NCI-H1436 treated with DMSO at 0.1 percent for 48 hours (cell line): ENCODE results near the gene PAX6.

Experiments used
- DNase-seq: peaks from one replicate; lab custom pipeline; 2025; lab: John Stamatoyannopoulos, UW

Gene PAX6

DNA sequence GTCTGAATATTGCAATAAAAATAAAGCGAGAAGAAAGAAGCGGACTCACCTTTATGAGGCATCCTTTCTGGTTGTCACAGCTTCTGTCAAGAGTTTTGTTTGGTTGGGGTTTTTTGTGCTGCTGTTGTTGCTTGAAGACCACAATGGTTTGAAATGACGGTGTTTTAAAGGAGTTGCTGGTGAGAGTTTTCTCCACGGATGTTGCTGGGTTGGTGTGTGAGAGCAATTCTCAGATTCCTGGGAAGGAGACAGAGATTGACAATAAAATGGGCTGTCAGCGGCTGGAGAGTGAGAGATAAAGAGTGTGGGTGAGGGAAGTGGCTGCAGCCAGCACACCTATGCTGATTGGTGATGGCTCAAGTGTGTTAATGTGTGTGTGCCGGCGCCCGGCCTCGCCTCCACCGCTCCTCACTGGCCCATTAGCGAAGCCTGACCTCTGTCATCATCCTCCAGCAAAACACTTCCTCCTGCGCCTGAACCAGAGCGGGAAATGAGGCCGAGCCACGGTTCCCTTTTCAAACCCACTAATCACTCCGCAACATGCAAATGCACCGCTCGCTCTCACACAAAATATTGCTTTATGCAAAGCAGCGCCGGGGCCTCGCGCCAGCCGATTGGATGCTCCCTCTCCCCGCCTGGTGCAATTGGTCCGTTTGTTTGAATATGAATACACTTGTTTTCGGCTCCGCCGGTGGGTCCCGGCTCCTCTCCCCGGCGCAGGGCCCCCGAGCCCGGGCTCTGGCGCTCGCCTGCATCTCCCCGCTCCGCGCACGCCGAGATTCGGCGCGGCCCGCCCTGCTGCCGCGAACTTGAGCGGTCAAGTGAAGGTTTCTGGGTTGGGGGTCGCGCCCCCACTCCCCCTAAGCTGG, at the start of gene PAX6:
Gene PAX6 (minus strand): TSS at position 544 of the 869 bp plus-strand sequence. CDS start 4,911 bp downstream, outside the sequence.
- DNase-seq: no peak

- DNase-seq: no peak
These were observed 49.3 kb upstream of the PAX6 start for GRCh38 chr11:31860391-31860790.

GRCh38 chr11:31856248-31856647, 45.1 kb upstream of the PAX6 start:
- no peak for DNase-seq

- DNase-seq: no peak
These were observed 44.3 kb upstream of the PAX6 start for GRCh38 chr11:31855466-31855865.

DNA sequence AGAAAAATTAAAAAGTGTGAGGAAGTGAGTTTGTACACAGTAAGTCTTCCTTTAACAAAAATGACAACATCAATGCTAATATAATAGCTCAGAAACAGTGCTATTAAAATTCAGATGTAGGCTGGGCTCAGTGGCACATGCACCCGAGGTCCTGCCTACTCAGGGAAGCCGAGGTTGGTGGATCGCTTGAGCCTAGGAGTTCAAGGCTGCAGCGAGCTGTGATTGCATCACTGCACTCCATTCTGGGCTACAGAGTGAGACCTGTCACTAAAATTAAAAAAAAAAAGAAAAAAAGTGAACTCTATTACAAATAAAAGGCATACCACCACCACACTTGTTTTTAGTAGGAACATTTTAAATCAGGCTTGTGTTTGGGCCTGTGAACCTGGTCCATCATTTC, 39.2 kb upstream of the PAX6 start:
- no peak for DNase-seq

DNA sequence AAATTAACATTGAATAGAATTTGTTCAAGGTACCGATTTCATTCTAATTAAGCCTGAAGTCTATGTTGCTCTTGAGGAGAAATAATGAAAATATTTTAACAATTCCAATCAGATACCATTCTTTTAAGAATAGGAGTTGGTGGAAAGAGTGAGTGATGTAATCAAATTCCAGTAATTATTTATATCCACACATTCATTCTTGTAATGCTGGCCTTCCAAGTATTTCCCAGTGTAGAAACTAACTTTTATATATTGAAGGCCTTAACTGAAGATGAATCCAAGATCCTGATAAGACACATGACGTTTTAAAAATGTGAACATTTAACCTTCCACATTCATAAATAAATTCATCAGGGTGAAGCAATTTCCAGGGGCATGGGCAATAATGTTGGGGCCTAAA, 36.6 kb upstream of the PAX6 start:
- no peak for DNase-seq

DNA sequence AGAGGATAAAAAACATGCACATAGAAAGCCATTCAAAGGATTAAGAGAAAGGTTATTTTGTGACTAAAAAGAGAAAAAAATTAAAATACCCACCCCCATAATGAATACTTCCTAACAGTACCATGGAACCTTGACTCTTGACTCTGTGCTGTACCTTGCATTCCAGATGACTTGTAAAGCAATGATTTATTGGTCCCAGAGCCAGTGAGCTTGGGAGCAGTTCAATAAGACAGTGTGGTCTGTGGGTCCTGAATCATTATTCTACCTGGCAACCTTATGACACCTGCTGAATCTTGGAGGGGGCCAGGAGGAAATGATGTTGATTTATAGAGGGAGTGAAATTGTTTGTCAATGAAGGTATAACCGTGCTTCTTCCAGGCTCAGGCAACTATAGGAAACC, 34.2 kb upstream of the PAX6 start:
- no peak for DNase-seq

DNA sequence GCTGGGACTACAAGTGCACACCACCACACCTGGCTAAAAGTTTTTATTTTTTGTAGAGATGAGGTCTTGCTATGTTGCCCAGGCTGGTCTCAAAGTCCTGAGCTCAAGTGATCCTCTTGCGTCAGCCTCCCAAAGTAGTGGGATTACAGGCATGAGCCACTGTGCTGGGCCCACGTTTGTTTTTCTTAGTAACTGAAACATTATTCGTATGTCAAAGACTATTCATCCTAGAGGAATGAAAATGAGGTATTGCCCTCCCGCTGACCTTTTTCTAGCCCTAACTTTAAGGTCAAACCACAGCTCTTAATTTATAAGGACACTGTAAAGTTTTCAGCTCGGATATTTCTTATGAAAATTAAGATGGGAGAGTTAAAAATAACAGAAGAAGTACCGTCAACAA, 33.2 kb upstream of the PAX6 start:
- DNase-seq: no peak

DNA sequence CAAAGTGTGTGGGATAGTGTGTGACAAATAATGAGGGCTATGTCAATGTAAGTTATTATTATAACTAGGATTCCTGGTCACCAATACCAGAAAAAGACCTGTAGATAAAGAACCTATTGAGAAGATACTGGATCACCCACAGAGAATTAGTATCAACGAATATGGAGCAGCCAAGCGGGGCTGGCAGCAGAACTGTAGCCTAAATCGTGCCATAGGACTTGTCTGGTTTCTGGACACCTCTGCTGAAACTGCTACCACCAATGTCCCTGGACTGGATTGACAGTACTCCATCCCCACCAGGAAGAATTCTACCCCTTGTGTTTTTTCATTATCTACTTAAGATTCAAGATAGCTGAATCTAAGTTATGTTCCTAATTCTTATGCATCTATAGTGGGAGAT, 30.3 kb upstream of the PAX6 start:
- no peak for DNase-seq

DNA sequence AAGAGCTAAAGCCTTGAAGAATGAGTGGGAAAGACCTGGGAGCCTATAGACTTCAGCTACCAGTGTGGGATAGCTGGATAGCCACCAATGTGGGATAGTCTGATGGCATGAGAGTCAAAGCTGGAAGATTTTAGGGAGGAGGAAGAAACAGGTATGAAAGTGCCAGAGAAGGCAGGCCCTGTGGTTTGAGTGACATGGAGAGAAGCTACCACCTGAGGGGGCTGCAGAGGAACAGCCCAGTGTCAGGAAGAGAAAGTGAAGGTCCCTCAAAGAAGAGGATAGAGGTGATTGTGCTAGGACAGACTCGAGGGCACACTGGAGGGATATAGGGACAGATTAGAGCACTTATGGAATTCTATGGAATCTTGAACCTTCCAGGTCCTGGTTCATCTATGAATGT, 23.1 kb upstream of the PAX6 start:
- no peak for DNase-seq

- no peak for DNase-seq
These were observed 19.3 kb upstream of the PAX6 start for GRCh38 chr11:31830406-31830805.

DNA sequence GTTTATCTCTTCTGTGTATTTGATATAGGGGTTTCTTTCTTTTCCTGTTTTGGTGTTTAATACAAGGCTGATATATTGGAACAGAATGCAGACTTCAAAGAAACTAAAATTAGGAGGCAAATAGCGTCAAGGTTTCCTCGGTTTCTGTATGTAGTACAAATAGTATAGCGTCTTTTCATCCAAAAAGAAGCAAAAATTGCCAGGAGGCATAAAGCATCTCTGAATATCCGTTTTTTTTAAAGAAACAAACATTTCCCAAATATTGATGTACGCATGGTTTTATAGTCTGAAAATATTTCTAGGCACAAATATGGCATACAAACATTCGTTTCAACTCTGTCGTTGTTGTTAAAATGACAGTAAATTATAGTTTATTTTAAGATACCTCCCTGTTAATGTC, 17.1 kb upstream of the PAX6 start:
- no peak for DNase-seq

GRCh38 chr11:31827455-31828206, 16.5 kb upstream of the PAX6 start:
- no peak for DNase-seq

DNA sequence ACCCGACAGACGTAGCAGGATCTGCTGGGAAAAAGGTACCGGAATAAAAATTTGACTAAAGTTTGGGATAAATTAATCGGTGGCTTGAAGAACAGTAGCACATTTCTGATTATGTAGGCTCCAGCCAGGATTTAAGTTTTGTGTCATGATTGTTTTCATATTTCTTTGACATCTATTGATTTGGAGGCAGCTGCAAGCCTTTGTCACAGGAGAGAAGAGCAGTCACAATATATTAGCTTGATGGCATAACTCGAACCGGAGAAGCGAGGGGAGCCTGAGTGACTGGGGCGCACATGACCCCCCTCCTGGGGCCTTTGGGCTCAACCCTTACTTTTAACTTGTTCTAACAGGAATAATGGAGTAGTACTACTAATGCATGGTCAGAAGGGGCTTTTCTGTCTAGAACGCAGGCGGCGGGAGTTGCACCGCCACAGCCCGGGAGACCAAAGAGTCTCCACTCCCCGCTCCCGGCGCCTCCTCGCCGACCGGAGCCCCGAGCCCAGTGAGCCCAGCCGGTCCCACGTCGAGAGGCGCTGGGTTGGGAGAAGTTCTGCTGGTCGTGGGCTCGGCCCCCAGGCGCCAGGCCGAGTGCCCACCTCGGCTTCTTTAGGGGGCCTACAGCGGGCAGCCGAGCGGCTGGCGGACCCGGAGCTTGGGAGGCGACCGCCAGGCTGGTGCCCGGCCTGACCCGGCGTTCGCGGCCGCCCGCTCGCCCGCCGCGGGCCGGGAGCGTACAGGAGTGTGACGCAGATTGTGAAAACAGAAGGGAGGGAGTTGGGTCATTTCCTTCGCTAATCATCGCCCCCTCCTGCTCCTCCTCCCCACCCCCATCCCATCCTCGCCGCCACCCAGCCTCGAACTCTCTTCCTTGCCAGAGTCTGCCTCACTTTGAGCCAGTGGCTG, 15.7 kb upstream of the PAX6 start:
- no peak for DNase-seq

DNA sequence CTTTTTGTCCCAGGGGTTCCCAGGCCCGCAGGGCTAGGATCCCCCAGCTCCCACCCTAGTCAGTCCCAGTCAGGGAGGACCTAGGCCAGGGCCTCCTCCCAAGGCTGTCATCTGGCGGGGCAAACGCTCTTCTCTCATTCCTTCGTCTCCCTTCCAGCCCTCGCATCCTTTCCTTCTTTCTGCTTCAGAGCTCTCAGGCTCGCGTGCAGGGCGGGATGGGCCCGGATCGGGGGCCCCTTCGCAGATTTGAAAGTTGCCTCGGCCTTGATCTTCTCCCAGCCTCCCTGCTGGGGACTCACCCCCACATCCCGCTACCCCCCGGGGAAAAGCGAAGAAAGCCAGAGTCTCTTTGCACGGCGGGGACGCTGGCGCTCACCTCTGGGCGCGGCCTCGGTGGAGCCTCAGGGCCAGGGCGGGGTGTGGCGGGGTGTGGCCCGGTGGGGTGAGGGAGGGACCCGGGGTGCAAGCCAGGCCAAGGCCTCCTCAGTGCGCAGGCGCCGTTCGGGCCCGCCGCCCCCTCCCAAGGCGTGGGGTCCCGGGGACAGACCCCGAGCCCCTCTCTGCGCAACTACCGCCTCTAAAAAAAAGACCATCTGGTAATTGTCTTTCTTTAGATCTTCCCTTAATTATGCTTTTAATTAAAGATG, 14.8 kb upstream of the PAX6 start:
- DNase-seq: no peak

DNA sequence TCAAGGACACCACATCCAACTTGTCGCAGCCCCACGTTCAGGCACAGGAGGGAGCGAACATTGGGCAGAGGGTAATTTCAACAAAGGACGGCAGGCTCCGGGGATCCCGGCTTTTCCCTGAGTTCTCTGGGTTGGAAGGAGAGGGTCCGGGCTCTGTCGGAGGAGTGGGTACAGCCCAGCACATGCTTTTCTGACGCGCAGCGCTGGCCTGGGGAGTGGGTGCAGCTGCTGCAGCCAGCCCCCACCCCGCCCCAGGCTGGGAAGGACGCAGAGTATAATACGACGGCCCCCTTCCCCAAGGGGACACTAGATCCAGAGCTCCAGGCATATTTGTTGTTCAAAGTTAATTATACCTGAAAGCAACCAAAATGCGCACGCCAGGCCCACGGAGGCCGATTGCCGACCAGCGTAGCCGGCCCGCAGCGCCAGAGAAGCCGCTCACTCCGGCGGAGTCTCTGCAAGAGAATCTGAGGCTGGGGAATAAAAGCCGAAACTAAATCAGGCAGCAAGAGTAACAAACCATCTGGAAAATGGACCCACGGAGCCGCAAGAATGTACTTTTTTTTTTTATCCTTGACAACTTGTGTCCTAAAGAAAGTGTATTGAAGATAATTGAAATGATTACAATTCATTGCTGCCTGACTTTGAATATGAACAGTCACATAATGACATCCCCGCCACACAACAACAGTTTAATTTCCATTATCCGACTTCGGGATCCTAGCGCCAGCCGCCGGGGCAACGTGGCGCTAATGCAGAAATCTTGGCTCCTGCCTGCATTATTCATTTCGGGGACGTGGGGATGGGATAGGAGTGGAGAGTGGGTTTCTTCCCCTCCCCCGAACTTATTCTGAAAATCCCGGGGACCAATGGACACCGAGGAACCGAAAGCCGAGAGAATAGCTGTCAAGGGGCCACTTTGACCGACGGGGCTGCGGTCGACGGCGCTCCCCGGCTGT, 14.0 kb upstream of the PAX6 start:
- no peak for DNase-seq

GRCh38 chr11:31824332-31824878, 13.3 kb upstream of the PAX6 start:
- DNase-seq: no peak

DNA sequence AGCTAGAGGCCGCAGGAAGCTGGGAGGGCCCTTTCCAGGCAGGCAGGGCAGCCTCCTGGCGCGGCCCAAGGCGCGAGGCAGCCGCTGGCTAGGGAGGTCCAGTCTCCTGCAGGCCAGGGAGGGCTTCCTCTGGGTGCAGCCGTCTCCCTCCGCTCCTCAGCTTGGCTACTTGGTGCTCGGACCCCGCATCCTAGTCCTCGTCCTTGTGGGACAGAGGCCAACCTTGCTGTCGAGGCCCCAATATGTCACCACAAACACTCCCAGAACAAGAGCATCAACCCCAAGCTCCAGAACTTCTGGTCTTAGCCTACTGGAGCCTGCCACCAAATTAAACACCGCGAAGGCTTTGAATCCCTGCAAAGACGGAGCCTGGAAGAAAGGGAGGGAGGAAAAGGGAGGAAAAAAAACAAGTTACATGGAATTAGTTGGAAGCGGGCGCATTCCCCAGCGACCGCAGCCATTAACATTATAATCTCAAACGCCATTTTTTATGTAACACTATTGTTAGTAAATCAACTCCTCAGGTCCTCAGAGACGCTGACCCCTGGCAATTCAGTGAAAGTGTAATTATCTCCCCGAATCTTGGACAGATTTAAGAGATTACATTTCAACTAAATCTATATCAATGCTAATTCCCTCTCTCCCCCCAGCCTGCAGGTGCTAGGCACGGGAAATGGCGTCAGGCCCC, 12.7 kb upstream of the PAX6 start:
- no peak for DNase-seq

DNA sequence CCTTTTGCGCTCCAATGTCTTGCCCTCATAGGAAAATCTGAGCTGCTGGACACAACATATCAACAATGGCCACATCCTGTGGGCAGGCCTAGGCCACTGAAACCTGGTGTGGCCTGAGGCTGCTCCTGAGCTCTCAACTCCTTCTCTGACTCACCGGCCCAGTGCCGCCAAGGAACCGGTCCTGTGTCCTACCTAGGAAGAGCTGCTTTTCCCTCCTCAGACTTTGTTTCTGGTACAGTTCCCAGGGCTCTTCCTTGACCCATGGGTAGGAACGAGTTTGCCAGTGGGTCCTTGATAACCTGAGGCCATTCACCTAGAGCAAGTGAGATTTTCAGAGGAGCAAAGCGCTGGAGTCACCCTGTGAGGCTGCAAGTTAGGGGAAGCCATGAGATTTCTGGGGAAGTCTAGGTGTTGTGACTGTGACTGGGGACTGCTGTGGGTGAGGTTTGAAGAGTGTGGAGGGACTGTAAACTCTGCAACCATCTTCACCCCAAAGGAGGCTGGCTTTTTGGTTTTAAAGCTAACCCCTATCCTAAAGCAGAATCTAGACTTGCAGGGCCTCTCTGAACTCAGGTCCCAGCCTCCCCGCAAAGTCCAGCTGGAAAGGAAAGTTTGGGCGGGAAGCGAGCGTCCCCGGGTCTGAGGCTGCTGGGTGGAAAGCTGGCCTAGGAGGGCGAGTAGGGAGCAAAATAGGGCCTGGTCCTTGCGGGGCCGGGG, 12.0 kb upstream of the PAX6 start:
- DNase-seq: no peak
